NCI-H2081 treated with DMSO at 0.1 percent for 48 hours (cell line): Measurements from ENCODE around the gene ELF1.
"Not testable (repeated sequence)": the region's sequence is repeated elsewhere in the genome, so short reads cannot be mapped to it uniquely, and the experiment has no call there.

ENCODE experiments used
- DNase-seq: peaks from one replicate; lab custom pipeline; 2025; lab: John Stamatoyannopoulos, UW

ELF1 gene

DNA sequence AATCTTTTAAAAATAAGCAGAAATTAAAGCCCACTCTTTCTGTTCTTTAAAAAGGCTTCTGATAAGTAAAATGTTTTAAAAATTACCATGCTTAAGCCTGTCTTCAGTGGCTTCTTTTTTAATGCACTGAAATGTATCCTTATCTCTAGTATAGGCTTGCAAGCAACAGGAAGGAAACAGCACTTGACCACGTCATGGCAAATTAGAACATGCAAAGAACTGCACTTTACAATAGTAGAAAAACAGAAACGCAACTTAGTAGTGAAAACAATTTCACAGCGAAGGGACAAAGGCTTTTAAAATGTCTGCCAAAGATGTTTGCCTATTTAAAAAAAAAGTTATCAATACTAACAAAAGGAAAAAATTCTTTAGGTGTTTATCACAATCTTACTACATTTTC lies 36.3 kb downstream of the ELF1 start:
- no peak for DNase-seq

DNA sequence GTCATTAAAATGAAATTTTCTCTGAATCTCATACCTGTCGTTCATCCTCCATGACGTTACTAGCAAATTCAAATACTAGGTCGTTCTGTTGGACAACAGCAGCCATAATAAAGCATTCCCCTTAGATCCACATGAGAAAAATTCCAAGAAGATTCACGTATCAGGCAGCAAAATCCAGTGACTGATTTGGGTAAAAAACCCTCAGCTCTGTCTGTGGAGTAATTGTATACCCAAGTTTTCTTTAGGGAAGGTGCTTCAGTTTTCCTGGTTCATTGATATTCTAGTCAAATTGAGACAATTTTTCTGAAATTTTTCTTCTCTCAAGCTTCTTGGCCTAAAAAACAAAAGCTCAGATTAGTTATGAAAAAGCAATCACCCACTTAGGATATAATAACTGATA lies 37.2 kb downstream of the ELF1 start:
- no peak for DNase-seq

DNA sequence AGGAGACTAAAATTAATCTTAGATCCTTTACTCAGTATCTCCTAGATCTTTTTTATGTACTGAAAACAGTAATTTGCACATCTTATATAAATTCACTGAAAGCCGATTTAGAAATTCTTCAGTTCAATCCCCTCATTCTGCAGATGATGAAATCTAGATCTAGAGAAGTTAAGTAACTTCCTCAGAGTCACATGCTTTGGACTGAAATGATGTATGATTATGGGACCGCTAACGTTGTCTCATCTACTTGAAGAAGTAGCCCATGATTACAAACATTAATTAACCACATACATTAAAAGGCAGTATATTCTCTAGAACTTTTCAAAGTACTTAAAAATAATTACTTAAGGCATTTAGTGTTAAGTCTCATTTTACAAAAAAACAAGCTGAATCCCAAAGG lies 37.8 kb downstream of the ELF1 start:
- no peak for DNase-seq

DNA sequence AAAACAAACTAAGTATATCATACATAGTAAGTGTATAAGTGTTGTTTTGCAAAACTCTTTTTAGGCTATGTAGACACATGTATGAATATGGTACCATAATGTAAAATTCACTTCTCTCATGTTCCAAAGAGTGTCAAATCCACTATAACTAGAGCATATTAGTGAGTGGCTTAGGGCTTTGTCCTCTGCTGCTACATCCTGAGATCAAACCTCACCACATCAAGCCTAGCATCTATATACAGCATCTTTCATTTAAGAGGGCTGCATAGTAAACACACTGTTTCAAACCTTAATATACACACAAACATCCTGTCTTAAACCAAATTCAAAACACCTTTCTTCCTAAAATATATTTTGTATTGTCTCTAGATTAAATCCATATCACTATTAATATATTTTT lies 38.7 kb downstream of the ELF1 start:
- DNase-seq: no peak

DNA sequence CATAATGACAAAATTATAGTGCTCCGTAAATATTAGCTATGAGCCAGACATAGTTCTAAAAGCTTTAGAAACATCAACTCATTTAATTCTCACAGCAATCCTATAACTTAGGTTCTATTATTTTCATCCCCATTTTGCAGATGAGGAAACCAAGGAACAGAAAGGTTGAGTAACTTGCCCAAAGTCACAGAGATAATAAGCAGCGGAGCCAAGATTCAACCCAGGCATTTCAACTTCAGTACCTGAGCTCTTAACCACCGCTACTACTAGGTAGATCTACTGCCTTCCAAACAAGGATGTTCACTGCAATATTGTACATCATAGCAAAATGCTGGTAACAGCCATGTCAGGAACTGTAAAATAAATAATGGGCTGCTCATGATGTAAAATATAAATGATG lies 39.9 kb downstream of the ELF1 start:
- DNase-seq: no peak

DNA sequence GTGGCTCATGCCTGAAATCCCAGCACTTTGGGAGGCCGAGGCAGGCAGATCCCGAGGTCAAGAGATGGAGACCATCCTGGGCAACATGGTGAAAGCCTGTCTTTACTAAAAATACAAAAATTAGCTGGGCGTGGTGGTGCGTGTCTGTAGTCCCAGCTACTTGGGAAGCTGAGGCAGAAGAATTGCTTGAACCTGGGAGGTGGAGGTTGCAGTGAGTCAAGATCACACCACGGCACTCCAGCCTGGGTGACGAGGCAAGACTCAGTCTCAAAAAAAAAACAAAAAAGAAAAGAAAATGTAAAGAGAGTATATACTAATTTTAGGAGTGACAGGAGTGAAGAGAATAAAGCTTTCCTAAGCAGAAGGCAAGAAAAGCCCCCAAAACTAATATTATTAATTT lies 41.0 kb downstream of the ELF1 start:
- DNase-seq: not testable (repeated sequence)

DNA sequence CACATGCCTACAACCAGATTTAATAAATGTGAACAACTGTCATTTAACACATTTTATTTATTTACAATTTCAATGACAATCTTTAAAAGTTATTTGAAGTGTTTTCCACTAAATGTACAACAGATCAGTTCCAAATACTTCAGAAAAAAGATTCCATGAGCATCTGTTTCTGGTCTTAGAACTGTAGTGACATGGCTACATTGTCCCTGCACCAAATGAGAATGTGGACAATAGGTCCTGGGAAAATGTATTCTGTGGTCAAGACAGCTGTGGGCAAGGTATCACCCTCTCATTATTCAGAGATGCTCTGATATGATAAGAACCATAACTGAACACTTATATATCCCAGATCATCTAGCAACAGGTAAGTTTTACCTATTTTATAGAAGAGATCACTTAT lies 43.7 kb downstream of the ELF1 start:
- no peak for DNase-seq

DNA sequence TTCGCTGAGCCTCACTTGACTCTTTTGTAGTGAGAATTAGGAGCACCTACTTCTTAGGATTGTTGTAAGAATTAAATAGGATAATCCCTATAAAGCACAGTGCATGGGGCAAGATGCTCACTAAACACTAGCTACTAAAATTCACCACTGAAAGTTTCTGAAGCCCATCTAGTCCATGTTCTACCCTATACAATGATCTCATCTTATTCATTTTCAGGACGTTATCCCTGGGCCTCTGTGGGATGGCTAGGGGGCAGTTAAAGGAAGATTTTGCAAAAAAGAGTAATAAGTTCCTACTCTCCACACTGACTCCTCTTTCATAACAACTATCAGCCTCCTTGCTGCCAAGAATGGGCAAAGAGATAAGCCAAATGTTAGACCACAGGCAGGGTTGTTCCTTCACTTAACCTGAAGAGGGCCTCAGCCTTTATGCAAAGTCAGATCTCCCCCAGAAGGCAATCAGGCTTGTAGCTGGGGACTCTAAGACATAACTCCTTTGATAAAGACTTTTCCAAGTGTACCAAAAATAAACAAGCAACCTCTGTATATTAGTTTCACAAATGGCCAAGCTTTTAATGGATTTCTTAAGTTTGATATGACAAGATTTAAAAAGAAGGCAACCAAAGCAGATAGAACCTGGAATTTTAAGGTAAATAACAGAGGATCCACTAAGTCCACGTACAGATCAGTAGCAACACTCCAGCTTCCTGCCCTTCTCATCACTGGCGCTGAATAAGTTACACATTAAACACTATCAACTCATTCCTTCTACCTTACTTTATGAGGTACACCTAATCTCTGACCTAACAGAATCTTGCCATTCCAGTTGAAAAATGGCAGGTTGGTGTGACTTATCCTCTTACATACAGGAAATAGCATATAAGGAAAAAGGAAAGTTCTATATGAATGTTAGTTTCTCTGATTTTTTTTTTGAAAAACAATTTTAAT lies 44.4 kb downstream of the ELF1 start:
- DNase-seq: no peak

DNA sequence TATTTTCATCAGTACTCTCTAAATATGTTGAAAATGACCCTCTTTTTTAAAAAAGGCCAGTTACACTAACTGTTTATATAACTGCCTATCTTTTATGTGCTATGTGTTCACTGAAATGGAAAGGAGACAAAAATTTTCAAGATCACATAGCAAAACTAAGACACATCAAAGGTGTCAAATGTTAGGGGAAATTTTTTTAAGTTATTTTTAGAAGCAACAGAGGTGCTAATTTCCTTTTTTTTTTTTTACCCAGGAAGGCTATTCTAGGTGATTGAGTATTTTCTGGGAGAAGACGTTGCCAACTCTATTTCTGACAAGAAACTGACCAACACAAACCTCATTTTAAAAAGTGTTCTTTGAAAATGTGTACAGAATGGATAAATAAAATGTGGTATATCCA lies 45.7 kb downstream of the ELF1 start:
- no peak for DNase-seq

DNA sequence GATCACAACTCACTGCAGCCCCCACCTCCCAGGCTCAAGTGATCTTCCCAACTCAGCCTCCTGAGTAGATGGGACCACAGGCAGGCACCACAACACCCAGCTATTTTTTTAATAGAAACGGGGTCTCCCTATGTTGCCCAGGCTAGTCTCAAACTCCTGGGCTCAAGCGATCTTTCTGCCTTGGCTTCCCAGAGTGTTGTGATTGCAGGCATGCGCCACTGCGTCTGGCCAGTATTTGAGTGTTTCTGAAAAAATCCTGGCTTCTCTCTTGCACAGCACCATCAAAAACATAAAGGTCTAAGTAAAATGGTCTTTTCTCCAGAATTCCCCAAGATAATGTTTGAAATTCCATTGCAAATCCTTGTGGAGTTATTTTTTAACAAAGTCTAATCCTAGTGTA lies 47.8 kb downstream of the ELF1 start:
- no peak for DNase-seq

DNA sequence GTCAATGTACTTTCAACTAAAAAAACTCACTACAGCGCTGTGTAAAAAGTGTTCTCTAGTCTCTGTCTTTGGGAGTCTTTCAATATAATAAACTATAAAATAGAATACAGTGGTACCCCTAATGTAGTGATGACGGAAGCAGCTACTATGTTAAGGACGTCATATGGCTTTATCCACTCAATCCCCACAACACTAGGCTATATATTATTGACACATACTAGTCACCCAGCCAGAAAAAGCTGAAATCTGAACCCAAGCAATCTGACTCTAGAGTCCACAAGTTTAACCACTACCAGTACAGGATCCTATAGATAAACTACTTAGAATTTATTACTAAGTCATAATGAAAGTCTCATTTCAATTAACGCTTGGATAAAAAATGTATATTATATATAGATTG lies 48.3 kb downstream of the ELF1 start:
- no peak for DNase-seq

DNA sequence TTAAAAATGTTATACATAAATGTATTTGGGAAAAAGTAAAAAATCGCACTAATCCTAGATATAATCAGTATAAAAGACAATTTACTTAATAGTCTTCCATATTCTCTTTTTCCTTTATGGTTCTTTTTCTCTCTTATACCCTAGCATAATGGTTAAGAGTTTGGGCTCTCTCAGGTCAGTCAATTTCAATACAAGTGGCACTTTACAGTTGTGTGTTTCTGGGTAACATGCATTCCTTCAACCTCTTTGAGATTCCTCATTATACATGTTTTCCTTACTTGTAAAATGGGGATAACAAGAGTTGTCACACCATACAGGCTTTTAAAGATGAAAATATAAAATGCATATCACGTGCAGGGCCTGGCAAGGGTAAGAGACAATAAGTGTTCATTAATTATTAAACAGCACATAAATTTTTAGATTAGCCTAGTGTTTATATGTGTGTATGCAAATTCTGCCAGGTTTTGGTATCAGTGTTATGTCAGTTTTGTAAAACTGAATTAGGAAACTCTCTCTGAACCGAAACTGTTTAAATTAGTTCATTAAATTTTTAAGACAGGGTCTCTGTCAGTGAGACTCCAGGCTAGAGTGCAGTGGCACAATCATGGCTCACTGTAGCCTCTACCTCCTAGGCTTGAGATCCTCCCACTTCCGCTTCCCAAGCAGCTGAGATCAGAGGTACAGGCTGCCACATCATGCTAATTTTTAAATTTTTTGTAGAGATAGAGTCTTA lies 49.8 kb downstream of the ELF1 start:
- no peak for DNase-seq

DNA sequence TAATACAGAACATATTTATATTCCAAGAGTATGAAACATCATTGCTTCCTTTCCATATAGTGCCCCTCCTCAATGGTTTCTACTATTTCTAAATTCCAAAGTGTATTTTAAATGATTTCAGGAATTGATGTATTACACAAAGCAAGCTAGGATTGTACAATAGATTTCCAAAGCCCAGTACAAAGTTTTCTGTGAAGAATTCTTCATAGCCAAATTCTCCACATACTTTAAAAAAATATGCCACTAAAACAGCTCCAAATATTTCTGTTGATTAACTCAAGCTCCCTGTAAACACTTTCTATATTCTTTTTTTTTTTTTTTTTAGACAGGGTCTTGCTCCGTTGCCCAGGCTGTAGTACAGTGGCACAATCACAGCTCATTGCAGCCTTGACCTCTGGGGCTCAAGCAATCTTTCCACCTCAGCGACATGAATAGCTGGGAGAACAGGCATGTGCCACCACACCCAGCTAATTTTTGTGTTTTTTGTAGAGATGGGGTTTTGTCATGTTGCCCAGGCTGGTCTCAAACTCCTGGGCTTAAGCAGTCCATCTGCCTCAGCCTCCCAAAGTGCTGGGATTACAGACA lies 50.6 kb downstream of the ELF1 start:
- no peak for DNase-seq

DNA sequence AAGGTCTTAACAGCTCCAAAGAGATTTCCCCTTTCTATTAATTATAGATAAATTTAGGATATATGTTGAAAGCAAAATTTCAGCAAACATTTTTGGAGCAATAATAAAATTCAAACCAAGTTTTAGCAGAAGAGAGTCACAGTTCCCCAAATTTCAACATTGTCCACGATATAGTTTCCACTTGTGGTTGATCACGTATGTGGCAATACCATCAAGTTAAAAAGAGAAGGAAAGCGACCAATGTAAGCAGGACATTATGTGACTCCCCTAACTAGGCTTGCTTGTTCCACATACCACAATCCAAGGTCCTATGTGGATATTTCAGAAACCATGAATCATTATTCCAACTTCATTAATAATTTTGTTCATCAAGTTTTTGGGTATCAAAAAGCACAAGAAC lies 52.8 kb downstream of the ELF1 start:
- no peak for DNase-seq

DNA sequence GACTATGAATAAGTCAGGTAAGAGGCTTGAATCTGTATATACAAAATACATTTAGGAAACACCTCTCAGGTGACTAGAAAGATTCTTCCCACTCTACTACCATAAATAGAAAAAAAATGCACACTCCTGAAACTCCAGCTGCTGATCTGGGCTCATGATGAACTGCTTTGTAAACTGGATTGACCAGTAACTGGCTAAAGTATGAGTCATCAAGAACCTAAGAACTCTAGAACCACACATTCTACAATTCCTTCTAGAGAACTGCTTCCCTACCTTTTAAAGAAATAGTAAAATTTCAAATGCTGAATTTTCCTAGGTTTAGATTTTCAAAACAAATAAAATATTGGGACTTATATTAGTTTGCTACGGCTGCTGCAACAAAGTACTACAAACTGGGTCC lies 55.2 kb downstream of the ELF1 start:
- no peak for DNase-seq

DNA sequence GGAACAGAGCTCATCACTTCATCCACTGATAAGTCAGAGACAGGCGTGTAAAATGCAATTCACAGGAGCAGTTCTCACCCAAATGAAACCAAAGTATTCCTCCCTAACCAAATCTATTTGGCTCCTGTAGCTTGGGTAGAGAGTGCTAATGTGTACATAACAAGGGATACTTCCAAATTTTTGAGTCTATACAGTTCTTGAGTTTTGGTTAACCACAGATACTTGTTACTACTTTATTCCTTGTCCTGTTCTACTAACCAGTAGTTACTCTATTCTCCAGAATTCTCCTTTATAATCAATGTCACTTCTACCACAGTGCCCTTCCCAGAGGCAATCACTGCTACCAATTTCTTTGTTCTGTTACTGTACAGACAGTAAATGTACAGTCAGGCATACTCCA lies 57.3 kb downstream of the ELF1 start:
- no peak for DNase-seq

DNA sequence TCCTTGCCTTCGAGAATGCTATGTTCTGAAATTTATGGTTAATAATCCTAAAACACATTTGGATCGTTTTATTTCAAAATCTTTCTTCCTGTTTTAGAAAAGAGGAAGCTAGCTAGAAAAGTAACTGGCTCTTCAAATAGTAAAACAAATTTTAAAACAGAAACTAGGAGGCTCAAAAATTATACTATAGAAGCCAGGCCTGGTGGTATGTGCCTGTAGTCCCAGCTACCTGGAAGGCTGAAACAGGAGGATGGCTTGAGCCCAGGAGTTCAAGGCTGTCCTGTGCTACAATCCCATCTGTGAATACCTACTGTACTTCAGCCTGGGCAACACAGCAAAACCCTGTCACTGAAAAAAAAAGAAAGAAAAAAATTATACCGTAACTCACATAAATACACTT lies 57.9 kb downstream of the ELF1 start:
- DNase-seq: no peak

DNA sequence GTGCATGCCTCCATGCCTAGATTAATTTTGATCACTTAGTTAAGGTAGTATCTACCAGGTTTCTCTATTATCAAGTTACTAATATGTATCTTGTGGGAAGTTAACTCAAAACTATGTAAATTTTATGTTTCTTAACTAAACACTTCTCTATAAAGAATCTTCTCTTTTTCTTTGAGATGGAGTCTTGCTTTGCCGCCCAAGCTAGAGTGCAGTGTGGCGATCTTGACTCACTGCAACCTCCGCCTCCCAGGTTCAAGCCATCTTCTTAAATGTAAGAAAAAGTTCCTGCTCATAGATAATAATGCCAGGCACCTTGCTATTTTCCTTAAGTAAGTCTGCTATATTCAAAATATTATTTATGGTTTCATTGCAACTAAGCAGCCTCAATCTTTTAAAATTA lies 58.4 kb downstream of the ELF1 start:
- DNase-seq: no peak

DNA sequence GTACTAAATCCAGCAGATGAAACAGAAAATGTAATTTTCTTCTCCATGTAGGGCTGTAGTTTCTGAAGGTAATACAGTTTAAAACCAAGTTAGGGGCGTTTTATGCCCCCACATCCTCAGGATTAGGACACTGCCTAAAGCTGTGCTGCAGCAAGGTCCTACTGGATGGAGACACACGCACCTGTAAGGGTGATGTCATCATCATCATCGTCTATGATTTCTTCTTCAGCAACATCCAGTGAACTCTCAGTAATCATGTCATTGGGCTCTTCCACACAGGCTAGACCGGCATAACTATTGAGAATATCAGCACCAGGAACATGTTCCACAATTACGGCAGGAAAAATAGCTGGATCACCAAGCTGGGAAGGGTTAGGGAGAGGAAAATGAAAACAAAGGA lies 60.5 kb downstream of the ELF1 start:
- no peak for DNase-seq

DNA sequence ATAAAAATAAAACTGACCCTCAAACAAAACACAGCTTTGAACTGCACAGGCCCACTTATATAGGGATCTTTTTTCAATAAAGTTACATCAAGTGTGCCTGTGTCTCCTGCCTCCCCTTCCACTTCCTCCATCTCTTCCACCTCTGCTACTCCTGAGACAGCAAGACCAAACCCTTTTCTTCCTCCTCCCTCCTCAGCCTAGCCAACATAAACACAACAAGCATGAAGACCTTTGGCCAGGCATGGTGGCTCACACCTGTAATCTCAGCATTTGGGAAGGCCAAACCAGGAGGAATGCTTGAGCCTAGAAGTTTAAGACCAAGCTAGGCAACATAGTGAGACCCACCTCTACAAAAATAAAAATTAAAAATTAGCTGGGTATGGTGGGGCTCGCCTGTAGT lies 72.6 kb downstream of the ELF1 start:
- no peak for DNase-seq

DNA sequence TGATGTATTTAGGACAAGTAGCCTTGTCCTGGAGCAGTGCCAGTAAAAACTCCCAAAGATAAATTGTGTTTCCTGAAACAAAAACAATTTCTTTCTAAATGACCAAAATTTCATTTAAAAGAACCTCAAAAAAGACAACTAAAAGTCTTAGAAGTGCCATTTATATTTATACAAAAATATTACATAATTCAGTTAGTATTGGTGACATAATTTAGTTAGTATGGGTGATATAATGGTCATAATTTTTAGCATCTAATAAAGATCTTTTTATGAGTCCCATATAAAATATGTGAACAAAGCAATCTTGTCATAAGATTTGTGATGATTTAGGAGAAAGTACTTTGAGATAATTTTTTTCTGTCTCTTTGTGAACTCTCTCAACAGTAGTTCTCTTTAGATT lies 76.0 kb downstream of the ELF1 start:
- no peak for DNase-seq

DNA sequence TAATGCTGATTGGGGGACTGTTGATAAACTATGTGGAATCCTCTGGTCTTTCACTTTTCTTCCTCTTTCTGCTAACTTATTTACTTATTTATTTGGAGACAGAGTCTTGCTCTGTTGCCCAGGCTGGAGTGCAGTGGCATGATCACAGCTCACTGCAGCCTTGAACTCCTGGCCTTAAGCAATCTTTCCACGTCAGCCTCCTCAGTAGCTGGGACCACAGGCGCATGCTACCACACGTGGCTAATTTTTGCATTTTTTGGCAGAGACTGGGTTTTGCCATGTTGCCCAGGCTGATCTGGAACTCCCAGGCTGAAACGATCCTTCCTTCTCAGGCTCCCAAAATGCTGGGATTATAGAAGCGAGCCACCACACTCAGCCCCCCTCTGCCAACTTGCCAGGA lies 77.5 kb downstream of the ELF1 start:
- DNase-seq: no peak

DNA sequence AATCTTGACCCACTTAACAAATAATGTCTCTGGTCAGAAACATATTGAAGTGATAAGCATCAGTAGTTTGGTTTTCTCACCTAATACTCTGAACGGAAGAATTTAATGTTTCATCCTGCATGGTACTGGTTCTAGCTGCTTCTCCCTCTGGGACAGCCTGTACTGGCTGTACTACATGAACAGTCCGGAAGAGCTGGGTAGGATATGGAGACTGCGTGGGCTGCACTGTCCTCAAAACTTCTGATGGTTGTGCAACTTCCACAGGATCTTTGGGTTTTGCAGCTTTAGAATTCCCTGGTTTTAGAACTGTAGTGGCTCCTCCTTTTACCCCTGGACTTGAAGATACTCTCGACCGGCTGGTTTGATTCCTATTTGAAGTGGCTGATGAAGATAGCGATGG lies 78.3 kb downstream of the ELF1 start:
- no peak for DNase-seq
